Activated CD8-positive, alpha-beta memory T cell treated with anti-CD3 and anti-CD28 coated beads, Interleukin-2, amount 10 ng/mL, durations not matched to agents 7 days and 5 days (primary cell): ENCODE measurements around the gene ZNF618. TPM values are rescaled to one million over a fixed set of nuclear protein-coding genes. Genes with fewer than 3 reads are reported as not detected.

ENCODE experiments used
- ATAC-seq: fragments of 150-1000 bp; cut with Tn5 transposase; one replicate; pipeline ENCODE4 v1.10.0; 2021; ENCODE audit warnings: moderate library complexity
- CTCF ChIA-PET: fragments of 350-600 bp; sonication (Branson Sonifier 250); formaldehyde crosslinking; loops from one replicate; lab custom pipeline; 2021; ENCODE audit warnings: antibody characterized with exemption; lab: Charles Lee
- DNase-seq: peaks from one replicate; pipeline ENCODE4 v3.0.0-alpha.2; 2020
- H3K27ac Mint-ChIP-seq: one replicate; pipeline ENCODE4 v1.8.0; 2021; ENCODE audit warnings: mild to moderate bottlenecking, mixed read lengths
- H3K27me3 Mint-ChIP-seq: one replicate; pipeline ENCODE4 v1.8.0; 2021; ENCODE audit warnings: mixed read lengths
- H3K36me3 Mint-ChIP-seq: one replicate; pipeline ENCODE4 v1.8.0; 2021; ENCODE audit warnings: mild to moderate bottlenecking, mixed read lengths
- H3K4me1 Mint-ChIP-seq: one replicate; pipeline ENCODE4 v1.8.0; 2021; ENCODE audit warnings: mixed read lengths
- H3K4me3 Mint-ChIP-seq: one replicate; pipeline ENCODE4 v1.8.0; 2021; ENCODE audit warnings: mild to moderate bottlenecking, moderate library complexity, mixed read lengths
- H3K9me3 Mint-ChIP-seq: one replicate; pipeline ENCODE4 v1.8.0; 2022; ENCODE audit warnings: low read depth, mixed read lengths
- total RNA-seq, 2 experiments: library from RNA; stranded (reverse); gene quantifications; one replicate each; pipeline ENCODE4 v1.2.3, GENCODE V29; 2021

ZNF618 gene
- total RNA-seq, 2 experiments from 2014 or later, result 0.54 to 0.79 TPM

- Mint-ChIP-seq H3K4me1 (no peaks in the 10 kb centered on the region), H3K9me3 (peaks cover 9% of the 10 kb centered on the region), H3K36me3 (peaks cover 2% of the 10 kb centered on the region), H3K27me3 (peaks cover 7% of the 10 kb centered on the region), H3K27ac (no peak overlapping the region), H3K4me3 (no peak overlapping the region)
- DNase-seq (no peak), ATAC-seq (no peak)
- CTCF ChIA-PET, result no interaction called here
Measured at GRCh38 chr9:114021578-114021977, 145.5 kb downstream of the ZNF618 start.

- Mint-ChIP-seq H3K27ac (no peak overlapping the region), H3K27me3 (peaks cover 4% of the 10 kb centered on the region), H3K4me1 (no peaks in the 10 kb centered on the region), H3K9me3 (peaks cover 9% of the 10 kb centered on the region), H3K36me3 (peaks cover 2% of the 10 kb centered on the region), H3K4me3 (no peak overlapping the region)
- CTCF ChIA-PET, result no interaction called here
- ATAC-seq, result no peak
- DNase-seq, result no peak
Measured at GRCh38 chr9:114023961-114024360, 147.9 kb downstream of the ZNF618 start.

- ATAC-seq (no peak), DNase-seq (peak; percentile 3)
- CTCF ChIA-PET, result no interaction called here
- Mint-ChIP-seq H3K4me3 (no peak overlapping the region), H3K36me3 (peaks cover 2% of the 10 kb centered on the region), H3K9me3 (peaks cover 9% of the 10 kb centered on the region), H3K27ac (no peak overlapping the region), H3K27me3 (peaks cover 4% of the 10 kb centered on the region), H3K4me1 (no peaks in the 10 kb centered on the region)
Measured at GRCh38 chr9:114025196-114025753, 149.2 kb downstream of the ZNF618 start.

GRCh38 chr9:114025760-114026159, 149.7 kb downstream of the ZNF618 start:
- Mint-ChIP-seq H3K9me3 (peaks cover 9% of the 10 kb centered on the region), H3K36me3 (peaks cover 2% of the 10 kb centered on the region), H3K4me3 (no peak overlapping the region), H3K27me3 (peaks cover 4% of the 10 kb centered on the region), H3K27ac (no peak overlapping the region), H3K4me1 (peaks cover 4% of the 10 kb centered on the region)
- no peak for ATAC-seq
- peak; percentile 25 for DNase-seq
- CTCF ChIA-PET, result no interaction called here

GRCh38 chr9:114026335-114026734, 150.2 kb downstream of the ZNF618 start:
- H3K27ac Mint-ChIP-seq, result no peak overlapping the region
- peaks cover 9% of the 10 kb centered on the region for H3K9me3 Mint-ChIP-seq
- H3K4me1 Mint-ChIP-seq, result peaks cover 4% of the 10 kb centered on the region
- peaks cover 2% of the 10 kb centered on the region for H3K36me3 Mint-ChIP-seq
- DNase-seq (peak; percentile 32), ATAC-seq (no peak)
- H3K4me3 Mint-ChIP-seq, result no peak overlapping the region
- peaks cover 4% of the 10 kb centered on the region for H3K27me3 Mint-ChIP-seq
- CTCF ChIA-PET, result no interaction called here

- DNase-seq (peak; percentile 33), ATAC-seq (no peak)
- peaks cover 2% of the 10 kb centered on the region for H3K36me3 Mint-ChIP-seq
- H3K4me1 Mint-ChIP-seq, result peaks cover 4% of the 10 kb centered on the region
- CTCF ChIA-PET, result no interaction called here
- peaks cover 9% of the 10 kb centered on the region for H3K9me3 Mint-ChIP-seq
- H3K27me3 Mint-ChIP-seq, result peaks cover 4% of the 10 kb centered on the region
- no peak overlapping the region for H3K27ac Mint-ChIP-seq
- no peak overlapping the region for H3K4me3 Mint-ChIP-seq
Measured at GRCh38 chr9:114027159-114027862, 151.2 kb downstream of the ZNF618 start.

GRCh38 chr9:114027863-114028465, 151.9 kb downstream of the ZNF618 start:
- ATAC-seq, result no peak
- CTCF ChIA-PET, result no interaction called here
- H3K27ac Mint-ChIP-seq, result no peak overlapping the region
- peaks cover 4% of the 10 kb centered on the region for H3K4me1 Mint-ChIP-seq
- no peak overlapping the region for H3K4me3 Mint-ChIP-seq
- peaks cover 2% of the 10 kb centered on the region for H3K36me3 Mint-ChIP-seq
- DNase-seq, result peak; percentile 15
- peaks cover 4% of the 10 kb centered on the region for H3K27me3 Mint-ChIP-seq
- H3K9me3 Mint-ChIP-seq, result peaks cover 9% of the 10 kb centered on the region

- DNase-seq, result peak; percentile 35
- Mint-ChIP-seq H3K9me3 (peaks cover 9% of the 10 kb centered on the region), H3K4me1 (peaks cover 4% of the 10 kb centered on the region), H3K27me3 (peaks cover 4% of the 10 kb centered on the region), H3K27ac (no peak overlapping the region), H3K36me3 (peaks cover 2% of the 10 kb centered on the region), H3K4me3 (no peak overlapping the region)
- ATAC-seq, result no peak
- CTCF ChIA-PET, result no interaction called here
Measured at GRCh38 chr9:114028646-114029045, 152.5 kb downstream of the ZNF618 start.

- peak; percentile 18 for DNase-seq
- Mint-ChIP-seq H3K4me3 (no peak overlapping the region), H3K27me3 (no peaks in the 10 kb centered on the region), H3K9me3 (peaks cover 2% of the 10 kb centered on the region), H3K27ac (no peak overlapping the region), H3K36me3 (no peaks in the 10 kb centered on the region), H3K4me1 (peaks cover 4% of the 10 kb centered on the region)
- no peak for ATAC-seq
- CTCF ChIA-PET, result no interaction called here
Measured at GRCh38 chr9:114029311-114030170, 153.4 kb downstream of the ZNF618 start.

GRCh38 chr9:114030364-114030763, 154.3 kb downstream of the ZNF618 start:
- ATAC-seq (no peak), DNase-seq (peak; percentile 39)
- no peaks in the 10 kb centered on the region for H3K27me3 Mint-ChIP-seq
- CTCF ChIA-PET, result no interaction called here
- H3K4me1 Mint-ChIP-seq, result peaks cover 4% of the 10 kb centered on the region
- no peaks in the 10 kb centered on the region for H3K36me3 Mint-ChIP-seq
- no peak overlapping the region for H3K27ac Mint-ChIP-seq
- no peaks in the 10 kb centered on the region for H3K9me3 Mint-ChIP-seq
- no peak overlapping the region for H3K4me3 Mint-ChIP-seq

GRCh38 chr9:114031037-114031630, 155.0 kb downstream of the ZNF618 start:
- no peak overlapping the region for H3K4me3 Mint-ChIP-seq

GRCh38 chr9:114031948-114032840, 156.1 kb downstream of the ZNF618 start:
- CTCF ChIA-PET, result no interaction called here
- H3K36me3 Mint-ChIP-seq, result no peaks in the 10 kb centered on the region
- H3K4me3 Mint-ChIP-seq, result no peak overlapping the region
- no peaks in the 10 kb centered on the region for H3K9me3 Mint-ChIP-seq
- peaks cover 4% of the 10 kb centered on the region for H3K4me1 Mint-ChIP-seq
- no peaks in the 10 kb centered on the region for H3K27me3 Mint-ChIP-seq
- no peak overlapping the region for H3K27ac Mint-ChIP-seq
- ATAC-seq (no peak), DNase-seq (peak; percentile 30)

More at GRCh38 chr9:114031037-114031630, 155.0 kb downstream of the ZNF618 start:
- DNase-seq (peak; percentile 21), ATAC-seq (no peak)
- CTCF ChIA-PET, result no interaction called here
- peaks cover 4% of the 10 kb centered on the region for H3K4me1 Mint-ChIP-seq
- H3K36me3 Mint-ChIP-seq, result no peaks in the 10 kb centered on the region
- no peak overlapping the region for H3K27ac Mint-ChIP-seq
- H3K9me3 Mint-ChIP-seq, result no peaks in the 10 kb centered on the region
- no peaks in the 10 kb centered on the region for H3K27me3 Mint-ChIP-seq
